Measurements from ENCODE around the gene MTF1.

MTF1 gene

DNA sequence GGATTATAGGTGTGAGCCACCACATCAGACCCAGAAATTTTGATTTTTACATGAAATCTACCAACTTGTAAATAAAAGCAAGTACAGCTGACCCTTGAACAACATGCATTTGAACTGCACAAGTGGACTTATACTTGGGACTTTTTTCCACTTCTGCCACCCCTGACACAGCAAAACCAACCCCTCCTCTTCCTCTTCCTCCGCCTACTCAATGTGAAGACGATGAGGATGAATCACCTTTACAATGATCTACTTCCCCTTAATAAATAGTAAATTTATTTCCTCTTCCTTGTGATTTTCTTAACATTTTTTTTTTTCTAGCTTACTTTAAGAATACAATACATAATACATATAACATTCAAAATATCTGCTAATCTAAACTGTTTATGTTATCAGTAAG, 33.9 kb downstream of the MTF1 start:
- DNase-seq = peak in 1 of 2 donors; percentile 34

DNA sequence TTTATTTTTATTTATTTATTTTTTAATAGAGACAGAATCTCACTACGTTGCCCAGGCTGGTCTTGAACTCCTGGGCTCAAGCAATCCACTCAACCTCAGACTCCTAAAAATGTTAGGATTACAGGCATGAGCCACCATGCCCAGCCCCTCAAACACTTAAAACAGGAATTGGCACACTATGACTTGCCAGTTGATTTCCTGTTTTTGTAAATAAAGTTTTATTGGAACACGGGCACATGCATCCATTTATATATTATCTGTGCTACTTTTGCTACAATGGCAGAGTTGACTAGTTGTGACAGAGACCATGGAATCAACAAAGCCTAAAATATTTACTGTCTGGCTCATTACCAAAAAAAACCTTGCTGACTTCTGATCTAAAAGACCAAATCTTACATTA, 35.4 kb downstream of the MTF1 start:
- DNase-seq = no peak

DNA sequence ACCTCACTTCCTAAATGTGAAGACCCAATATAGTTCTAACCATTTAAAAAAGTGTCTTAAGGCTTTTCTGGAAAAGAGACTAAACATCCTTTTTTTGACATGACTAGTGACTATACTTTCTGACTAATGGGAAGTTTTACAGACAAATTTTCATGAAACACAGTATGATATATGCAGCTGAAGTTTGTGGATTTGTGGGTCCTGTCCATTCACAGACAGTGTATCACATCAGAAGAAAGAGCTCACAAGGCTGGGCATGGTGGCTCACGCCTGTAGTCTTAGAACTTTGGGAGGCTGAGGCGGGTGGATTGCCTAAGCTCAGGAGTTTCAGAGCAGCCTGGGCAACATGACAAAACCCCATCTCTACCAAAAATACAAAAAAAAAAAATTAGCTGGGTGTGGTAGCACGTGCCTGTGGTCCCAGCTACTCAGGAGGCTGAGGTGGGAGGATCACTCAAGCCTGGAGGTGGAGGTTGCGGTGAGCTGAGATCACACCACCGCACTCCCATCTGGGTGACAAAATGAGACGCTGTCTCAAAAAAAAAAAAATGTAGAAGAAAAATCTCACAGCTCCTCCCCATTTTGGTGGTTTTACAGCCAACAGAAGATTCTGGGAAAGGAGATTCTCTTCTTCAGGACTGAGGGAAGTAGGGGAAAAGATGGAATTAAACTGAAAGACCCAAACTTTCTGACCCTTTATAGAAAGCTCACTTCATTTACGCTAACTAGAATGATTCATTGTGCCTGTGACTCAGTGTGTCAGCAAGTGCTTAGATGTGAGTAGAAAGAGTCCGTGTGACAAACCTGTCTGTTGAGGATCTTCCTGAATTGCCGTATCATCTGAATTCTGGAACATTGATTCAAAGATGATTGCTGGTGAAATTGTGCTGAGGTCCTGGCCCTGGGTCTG, 36.2 kb downstream of the MTF1 start:
- peak in 1 of 2 donors; percentile 11 for DNase-seq

DNA sequence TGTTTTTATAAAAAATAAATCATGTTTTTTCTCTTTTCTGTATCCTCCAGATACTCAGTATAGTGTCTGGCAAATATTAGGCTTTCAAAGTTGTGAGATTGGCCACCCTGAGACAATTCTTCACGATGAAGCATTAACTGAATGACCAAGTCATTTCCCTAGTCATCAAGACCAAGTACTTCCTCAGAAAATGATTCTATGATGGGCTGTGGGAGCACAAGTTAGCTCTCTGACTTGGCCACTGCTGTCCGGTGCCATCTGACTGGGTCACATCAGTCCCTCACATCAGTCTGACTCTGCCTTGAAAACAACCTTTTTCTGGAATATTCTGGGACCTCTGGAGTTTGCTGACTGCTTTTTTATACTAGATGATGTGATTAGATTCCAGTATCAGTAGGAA, 37.9 kb downstream of the MTF1 start:
- DNase-seq = no peak

DNA sequence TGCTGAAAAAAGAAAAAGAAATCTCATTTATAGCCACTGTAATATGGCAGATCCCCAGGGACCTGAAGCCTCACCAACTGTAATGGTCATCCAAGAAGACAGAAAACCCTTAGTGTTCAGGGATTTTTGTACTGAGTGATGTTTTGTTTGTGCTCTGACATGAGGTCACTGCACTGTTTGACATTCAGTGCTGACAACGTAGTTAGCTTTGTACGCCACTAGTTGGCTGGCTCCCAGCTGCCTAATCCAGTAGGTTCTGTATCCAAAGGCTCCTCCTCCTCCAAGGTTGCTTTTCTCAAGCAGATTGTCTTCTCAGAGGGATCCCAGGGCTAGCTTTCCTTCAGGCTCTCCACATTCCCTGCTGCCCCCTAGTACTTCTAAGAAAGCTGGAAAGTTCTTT, 41.9 kb downstream of the MTF1 start:
- DNase-seq = no peak

DNA sequence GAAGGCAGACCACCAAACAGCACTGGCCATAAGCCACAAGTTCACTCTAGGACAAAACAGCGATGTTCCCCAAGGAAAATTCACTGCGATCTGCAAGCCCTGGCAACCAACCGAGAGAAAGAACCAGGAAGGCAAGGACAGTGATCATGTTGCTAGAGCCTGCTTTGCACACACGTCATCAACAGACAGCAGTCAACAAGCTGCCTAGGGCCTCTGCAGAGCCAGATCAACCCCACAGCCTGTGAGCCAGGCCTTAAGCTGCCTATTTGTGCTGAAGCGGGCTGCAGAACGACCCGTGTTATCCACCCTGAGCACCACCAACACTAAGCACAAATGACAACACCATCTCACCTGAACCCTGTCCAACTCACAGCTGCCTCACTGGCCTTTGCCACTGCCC, 45.1 kb downstream of the MTF1 start:
- DNase-seq = no peak

DNA sequence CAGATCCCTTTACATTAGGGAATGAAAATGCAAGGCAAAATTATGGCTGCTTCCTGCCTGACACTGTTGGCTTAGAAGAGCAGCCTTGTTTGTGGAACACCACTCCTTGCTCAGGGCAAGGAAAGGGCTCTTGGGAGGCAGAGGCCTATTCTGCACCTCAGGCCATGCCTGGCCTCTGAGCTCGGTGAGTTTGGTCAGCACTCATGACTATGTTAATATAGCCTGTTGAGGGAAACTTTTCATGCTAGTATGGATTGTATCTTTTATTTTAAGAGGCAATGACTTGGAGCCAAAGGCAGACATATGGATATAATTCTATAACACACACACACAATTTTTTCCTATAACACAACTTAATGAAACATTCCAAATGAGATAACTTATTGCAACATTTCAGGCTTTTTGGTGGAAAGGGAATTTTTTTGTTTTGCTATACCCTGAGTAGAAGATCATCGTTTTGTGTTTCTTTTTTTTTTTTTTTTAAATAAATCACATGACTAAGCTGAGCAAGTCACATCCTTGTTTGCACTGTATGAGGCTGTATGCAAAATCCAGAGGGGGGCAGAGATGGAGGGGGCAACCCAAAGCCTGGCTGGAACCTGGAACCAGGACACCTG, 45.8 kb downstream of the MTF1 start:
- DNase-seq = no peak

DNA sequence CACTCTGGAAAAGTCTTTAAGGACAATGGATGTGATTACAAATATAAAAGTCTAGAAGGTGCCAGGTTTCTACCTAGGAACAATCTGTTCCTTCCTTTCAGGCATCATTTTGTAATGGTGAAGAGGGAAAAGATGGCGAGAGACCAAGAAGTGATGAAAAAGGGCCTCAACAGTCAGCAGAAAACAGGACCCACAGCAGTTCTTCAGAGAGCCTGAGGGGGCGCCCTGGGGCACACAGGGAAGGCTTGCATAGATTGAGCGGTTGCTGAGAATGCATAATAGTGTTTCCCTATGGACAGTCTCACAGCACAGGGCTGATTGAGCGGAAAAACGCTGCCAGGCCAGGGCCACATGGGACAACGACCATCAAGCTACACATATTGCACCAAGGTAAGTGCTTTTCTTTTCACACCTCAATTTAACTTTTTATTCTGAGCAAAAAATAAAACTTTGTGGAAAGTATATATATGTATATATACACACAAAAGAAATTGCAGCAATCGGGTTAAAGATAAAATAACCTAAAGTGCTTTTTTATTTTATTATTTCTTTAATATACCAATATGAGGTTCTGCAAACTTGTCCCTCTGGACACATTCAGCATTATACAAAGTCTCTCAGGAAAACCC, 48.3 kb downstream of the MTF1 start:
- DNase-seq = peak; percentile 69 to 73

DNA sequence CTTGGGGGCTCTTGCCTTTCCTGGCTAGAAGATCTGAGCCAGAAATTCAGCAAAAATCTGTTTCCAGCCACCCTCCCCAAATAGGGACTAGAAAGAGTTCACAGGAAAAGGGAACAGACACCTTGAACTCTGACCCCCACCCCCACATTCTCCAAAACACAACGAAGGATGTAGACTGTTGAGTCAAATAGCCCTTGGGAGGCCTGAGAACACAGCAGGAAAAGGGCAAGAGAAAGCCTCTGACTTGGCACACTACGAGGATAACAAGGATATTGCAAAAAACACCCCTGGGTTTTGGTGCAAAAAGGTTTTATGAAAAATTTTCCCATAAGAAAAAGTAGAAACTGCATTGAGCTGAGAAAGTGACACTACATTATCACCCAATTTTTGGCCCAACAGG, 49.5 kb downstream of the MTF1 start:
- DNase-seq = no peak

DNA sequence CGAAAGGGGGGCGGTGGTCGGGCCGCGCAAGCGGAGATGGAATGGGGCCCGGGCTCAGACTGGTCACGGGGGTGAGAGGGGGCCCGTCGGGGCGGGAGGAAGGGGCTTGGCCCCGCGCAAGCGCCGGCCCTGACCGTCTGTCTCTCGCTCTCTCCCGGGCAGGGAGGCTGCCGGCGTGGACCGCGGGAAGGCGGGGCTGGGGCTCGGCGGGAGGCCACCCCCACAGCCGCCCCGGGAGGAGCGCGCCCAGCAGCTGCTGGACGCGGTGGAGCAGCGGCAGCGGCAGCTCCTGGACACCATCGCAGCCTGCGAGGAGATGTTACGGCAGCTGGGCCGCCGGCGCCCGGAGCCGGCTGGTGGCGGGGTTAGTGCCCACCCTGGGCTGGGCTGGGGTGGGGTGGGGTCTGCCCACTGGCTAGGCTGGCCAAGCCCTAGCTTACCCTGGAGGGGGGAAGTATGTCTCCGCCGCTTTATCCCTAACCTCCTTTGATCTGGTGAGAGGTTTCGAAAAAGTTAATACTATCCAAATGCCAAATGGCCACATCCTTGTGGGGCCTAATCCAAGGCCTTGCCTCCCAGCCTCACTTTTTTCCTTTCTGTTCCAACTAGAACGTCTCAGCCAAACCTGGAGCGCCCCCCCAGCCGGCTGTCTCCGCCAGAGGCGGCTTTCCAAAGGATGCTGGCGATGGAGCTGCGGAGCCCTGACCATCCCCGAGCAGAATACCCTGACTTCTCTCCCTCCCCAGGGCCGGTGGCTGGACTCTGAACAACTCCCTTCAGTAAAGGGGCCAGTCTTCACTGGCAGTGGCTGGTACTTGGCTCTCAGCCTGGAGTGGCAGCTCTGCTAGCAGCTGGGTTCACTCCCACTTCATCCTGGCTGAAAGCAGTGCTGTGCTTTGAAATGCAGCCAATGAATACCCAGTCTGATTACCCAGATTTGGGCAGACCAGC, 50.7 kb downstream of the MTF1 start:
- peak in 1 of 2 donors; percentile 57 for DNase-seq

DNA sequence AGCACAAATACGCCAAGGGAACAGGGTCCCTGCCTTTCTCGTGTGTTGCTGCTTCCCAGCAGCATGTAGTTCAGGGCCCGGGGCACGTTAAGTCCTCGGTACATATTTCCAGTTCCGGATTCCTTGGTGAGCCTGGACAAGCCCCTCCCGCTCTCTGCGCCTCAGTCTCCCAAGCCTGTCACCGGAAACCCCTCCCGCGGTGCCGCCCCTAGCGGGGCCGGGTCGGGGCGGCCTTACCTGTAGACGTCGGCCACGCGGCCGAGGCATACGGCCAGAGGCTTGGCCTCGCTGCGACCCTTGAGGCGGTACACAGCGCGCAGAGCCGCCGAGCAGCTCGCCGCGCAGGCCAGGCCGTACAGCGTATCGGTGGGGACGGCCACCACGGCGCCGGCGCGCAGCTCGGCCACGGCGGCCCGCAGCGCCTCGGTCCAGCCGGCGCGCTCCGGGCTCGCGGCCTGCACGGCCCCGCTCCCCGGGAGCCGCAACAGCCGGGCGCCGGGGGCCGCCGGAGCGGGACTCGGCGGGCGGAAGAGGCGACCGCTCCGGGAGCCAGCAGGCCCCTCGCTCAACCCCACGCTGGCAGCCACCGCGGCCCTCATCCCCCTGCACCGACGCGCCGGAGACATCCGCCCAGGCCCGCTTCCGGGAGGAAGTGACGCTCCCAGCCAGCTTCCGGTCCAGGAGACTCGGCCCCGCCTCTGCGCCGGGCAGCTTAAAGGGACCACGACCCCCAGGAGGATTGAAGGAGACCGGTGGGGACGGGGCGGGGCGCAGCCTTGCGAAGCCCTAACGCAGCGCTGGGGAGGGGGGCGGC, 51.6 kb downstream of the MTF1 start, which contains the start of the genes C1orf122 and YRDC:
Gene C1orf122 (plus strand): TSS at position 236 of the 814 bp plus-strand sequence. CDS start 615 bp downstream, outside the sequence.
Gene YRDC (minus strand): TSS at position 654 of the 814 bp plus-strand sequence. CDS start 28 bp downstream, at position 626.
- DNase-seq = peak; percentile 92

DNA sequence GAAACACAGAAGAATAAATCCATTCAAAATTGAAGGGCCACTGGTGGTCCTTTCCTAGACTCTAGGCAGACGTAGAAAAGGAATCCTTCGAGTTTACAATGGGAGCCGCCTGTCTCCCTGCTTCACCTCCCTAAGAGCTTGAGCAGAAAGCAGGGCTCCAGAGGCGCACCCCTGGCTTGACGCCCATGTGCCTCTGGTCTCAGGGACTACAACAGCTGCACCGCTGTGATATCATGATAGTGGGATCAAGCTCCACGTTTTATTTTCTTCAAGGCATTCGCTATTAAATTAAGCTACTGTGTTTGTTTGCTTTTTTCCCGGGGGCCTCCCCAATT, 52.2 kb downstream of the MTF1 start:
- no peak for DNase-seq

DNA sequence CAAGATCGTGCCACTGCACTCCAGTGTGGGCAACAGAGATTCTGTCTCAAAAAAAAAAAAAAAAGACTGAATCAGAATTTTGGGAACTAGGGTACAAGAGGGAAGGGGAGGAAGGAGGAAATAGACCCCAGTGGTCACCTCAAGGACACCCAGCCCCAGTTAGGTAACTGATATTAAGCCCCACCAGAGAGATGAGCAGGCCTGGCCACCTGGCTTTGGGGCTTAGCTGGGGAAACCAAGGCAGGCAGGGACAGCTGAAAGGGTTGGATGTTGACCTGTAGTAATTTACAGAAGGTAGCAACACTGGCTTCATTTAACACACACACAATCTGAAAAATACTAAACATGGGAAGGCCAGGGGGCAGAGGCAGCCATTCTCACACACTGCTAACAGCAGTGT, 57.0 kb downstream of the MTF1 start:
- no peak for DNase-seq

DNA sequence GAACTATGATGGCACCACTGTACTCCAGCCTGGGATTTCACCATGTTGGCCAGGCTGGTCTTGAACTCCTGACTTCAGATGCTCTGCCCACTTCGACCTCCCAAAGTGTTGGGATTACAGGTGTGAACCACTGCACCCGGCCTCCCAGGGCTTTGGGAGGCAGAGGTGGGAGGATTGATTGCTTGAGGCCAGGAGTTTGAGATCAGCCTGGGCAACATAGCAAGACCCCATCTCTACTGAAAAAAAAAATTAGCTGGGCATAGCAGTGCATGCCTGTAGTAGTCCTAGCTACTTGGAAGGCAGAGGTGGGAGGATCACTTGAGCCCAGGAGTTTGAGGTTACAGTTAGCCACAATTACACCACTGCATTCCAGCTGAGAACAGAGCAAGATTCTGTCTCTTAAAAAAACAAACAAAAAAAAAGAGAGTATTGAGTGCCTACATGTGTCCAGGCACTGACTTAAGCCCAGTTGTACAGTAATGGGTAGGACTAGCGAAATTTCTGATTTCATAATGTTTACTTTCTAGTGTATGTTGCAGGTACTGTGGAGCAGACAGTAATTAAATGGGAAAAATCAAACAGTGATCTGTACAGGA, 61.5 kb downstream of the MTF1 start:
- no peak for DNase-seq

DNA sequence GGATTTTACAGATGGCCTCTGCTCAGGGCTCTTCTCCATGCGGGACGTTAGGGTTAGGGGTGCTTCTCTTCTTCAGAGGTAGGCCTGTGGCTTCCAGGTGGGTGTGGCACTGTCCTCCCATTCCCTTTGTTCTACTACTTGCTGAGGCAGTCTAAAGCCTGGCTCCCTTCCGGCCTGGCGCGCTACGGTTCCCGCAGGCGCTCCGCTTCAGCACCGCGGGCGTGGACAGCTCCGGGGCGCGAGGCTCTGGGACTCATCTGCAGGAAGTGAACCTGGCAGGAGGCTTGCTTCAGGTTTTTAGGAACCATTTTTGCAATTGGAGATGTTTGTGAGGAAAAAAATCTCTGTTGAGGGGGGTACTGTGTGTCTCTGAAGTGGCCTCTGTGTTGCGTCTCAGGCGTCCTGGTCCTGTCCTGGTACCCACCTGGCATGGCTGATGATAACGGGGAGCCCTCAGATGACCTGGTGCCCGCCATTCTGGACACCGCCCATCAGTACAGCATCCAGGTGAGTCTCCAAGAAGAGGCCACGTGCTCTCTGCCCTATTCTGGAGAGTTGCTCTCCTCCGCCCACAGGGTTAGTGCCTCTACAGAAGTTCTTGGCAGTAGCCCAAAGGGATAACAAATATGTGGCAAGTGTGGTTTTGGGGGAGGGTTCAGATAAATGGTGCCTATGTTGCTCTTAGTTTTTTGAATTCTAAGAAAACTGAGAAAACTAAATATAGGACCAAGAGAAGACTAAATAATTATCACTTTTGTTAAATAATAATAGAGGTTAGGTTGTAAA, 63.9 kb downstream of the MTF1 start:
- DNase-seq = peak; percentile 25 to 34

DNA sequence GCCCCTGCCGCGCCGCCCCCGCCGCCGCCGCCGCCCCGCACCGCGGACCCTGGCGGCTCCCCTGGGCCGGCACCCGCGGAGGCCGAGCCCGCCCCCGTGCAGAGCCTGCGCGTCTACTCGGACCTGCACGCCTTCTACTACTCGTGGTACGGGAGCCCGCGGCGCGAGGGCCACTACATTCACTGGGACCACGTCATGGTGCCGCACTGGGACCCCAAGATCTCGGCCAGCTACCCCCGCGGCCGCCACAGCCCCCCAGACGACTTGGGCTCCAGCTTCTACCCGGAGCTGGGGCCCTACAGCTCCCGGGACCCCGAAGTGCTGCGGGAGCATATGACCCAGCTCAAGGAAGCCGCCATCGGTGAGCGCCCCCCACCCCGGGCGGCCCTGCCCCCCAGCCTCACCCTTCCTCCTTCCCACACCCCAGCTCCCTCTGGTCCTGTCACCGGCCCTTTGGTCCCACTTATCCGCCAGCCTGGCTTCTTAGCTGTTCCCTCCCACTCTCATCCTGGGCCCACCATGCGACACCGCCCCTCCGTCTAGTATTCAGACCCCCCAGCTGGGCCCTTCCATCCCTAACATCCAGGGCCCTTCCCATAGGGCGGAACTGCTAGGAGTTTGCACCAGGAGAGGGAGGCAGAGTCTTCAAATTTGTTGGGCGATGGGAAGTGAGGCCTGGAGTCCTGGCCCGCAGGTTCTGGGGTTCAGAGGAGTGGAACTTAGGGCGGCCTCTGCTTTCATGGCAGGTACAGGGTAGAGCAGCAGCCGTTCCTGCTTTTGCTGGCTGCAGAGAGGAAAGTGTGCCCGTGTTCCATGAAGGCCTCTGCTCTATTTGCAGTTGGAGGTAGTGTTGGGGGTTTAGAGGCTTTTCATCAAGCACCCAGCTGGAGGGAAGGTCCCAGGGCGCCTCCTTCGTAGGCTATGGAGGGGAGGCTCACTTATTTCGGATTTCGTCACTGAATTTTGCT, 64.7 kb downstream of the MTF1 start:
- DNase-seq = no peak

DNA sequence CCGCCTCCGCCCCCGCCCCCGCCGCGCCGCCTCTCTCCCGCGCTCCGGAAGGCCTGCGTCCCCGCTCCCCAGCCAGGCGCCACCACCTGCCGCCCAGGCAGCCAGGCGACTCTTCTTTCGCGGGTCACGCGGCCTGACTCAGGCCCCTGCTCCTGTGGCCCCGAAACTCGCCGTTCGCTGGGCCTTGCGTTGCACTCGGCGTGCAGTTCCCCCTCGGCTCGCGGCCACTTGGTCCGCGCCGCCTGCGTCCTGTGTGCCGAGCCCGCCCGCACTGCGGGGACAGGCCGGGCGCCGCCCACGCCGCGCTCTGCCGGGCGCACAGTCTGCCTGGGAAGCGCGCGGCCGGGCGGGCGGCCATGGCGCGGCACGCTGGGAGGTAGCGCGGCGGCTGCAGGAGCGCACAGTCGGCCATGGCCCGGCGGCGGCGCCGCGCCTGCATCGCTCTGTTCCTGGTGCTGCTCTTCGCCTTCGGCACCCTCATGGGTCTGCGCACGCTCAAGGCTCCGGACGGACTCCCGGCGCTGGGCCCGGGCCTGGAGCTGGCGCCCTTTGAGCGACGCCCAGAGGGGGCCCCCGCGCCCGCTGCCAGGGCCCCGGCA, 65.5 kb downstream of the MTF1 start, which contains the start of gene MANEAL:
Gene MANEAL (plus strand): TSS at position 75 of the 599 bp plus-strand sequence. CDS start 336 bp downstream, at position 411.
- peak; percentile 26 to 31 for DNase-seq

DNA sequence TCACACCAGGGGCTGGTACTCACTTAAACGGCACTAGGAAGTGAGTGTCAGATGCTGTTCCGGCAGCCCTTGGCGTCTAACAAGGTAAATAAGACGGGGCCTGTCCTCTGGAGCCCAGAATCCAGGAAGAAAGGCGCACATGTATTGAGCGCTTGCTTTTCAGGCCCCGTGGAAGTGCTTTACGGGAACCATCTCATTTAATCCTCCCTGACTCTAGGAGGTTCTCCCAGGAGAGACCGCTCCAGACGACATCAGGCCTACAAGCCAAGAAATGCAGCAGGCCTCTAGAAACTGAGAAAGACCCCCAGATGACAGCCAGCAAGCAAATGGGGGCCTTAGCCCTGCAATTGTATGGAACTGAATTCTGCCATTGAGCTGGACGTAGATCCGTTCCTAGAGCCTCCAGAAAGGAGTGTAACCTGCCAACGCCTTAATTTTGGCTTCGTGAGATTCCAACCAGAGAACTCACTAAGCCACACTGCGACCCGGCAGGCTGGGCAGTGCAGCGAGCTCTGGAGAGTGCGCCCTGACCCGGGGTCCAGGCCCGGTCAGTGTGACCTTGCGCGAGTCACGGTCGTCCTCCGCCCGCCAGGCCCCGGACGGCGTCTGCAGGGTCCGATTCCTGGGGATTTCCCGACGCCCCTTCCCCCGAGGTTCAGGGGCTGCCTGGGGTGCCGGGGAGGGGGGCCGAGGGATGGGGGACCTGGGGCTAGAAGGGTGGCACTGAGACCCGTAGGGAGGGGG, 66.3 kb downstream of the MTF1 start:
- DNase-seq = no peak
